ENCODE measurements around the gene KCNJ9. TPM values are rescaled to one million over a fixed set of nuclear protein-coding genes. Genes with fewer than 3 reads are reported as not detected.

KCNJ9 gene
- total and polyA plus RNA-seq, 7 experiments from 2014 or later = 0.06 to 0.08 TPM; not detected in 5

- H3K27me3 Mint-ChIP-seq = peaks cover 0 to 23% (median 4%) of the 10 kb centered on the region in 5 donors
- no peaks in the 10 kb centered on the region for H3K4me1 ChIP-seq (ENCODE audit: control insufficient read depth in 2 of 2, insufficient read depth in 2 of 2, low read length in 2 of 2)
- H3K27ac ChIP-seq (ENCODE audit: low read depth, low read length) = no peak overlapping the region
- no peak overlapping the region for H3K27ac Mint-ChIP-seq
- H3K36me3 ChIP-seq (ENCODE audit: control insufficient read depth in 2 of 3, insufficient read depth in 3 of 3, low read length in 3 of 3) = no peaks in the 10 kb centered on the region
- intact Hi-C loops (cut with micrococcal nuclease) = no loop called here
- H3K4me3 Mint-ChIP-seq = no peak overlapping the region
- no peaks in the 10 kb centered on the region for H3K27me3 ChIP-seq (ENCODE audit: control insufficient read depth in 2 of 2, insufficient read depth in 2 of 2, low read length in 2 of 2)
- H3K4me3 ChIP-seq (ENCODE audit: low read length) = no peak overlapping the region
- H3K9me3 Mint-ChIP-seq = peaks cover 0 to 2% (median 0%) of the 10 kb centered on the region in 11 donors
- H3K36me3 Mint-ChIP-seq = no peaks in the 10 kb centered on the region
- no peaks in the 10 kb centered on the region for H3K4me1 Mint-ChIP-seq
- CTCF ChIA-PET = no interaction called here
- ATAC-seq (no peak), DNase-seq (no peak)
- no peaks in the 10 kb centered on the region for H3K9me3 ChIP-seq (ENCODE audit: control insufficient read depth in 2 of 3, low read length in 3 of 3)
- POLR2A ChIA-PET = no interaction called here
Measured at GRCh38 chr1:160127865-160128523, 46.7 kb downstream of the KCNJ9 start.

GRCh38 chr1:160128636-160129035, 47.3 kb downstream of the KCNJ9 start:
- Mint-ChIP-seq H3K4me1 (no peaks in the 10 kb centered on the region), H3K9me3 (peaks cover 0 to 2% (median 0%) of the 10 kb centered on the region in 11 donors)
- intact Hi-C loops (cut with micrococcal nuclease) = no loop called here

GRCh38 chr1:160129046-160129445, 47.7 kb downstream of the KCNJ9 start:
- intact Hi-C loops (cut with micrococcal nuclease) = no loop called here

More at GRCh38 chr1:160128636-160129035, 47.3 kb downstream of the KCNJ9 start:
- no peak overlapping the region for H3K27ac ChIP-seq (ENCODE audit: low read depth, low read length)
- ChIA-PET POLR2A (no interaction called here), CTCF (no interaction called here)
- H3K36me3 ChIP-seq (ENCODE audit: control insufficient read depth in 2 of 3, insufficient read depth in 3 of 3, low read length in 3 of 3) = no peaks in the 10 kb centered on the region
- ATAC-seq (no peak), DNase-seq (no peak)
- no peak overlapping the region for H3K4me3 ChIP-seq (ENCODE audit: low read length)
- no peaks in the 10 kb centered on the region for H3K36me3 Mint-ChIP-seq
- H3K27me3 Mint-ChIP-seq = peaks cover 0 to 23% (median 4%) of the 10 kb centered on the region in 5 donors
- no peak overlapping the region for H3K4me3 Mint-ChIP-seq
- no peak overlapping the region for H3K27ac Mint-ChIP-seq
- H3K9me3 ChIP-seq (ENCODE audit: control insufficient read depth in 2 of 3, low read length in 3 of 3) = no peaks in the 10 kb centered on the region
- no peaks in the 10 kb centered on the region for H3K27me3 ChIP-seq (ENCODE audit: control insufficient read depth in 2 of 2, insufficient read depth in 2 of 2, low read length in 2 of 2)
- no peaks in the 10 kb centered on the region for H3K4me1 ChIP-seq (ENCODE audit: control insufficient read depth in 2 of 2, insufficient read depth in 2 of 2, low read length in 2 of 2)

GRCh38 chr1:160129558-160129957, 48.2 kb downstream of the KCNJ9 start:
- no peaks in the 10 kb centered on the region for H3K4me1 Mint-ChIP-seq
- Histone ChIP-seq H3K27me3 (ENCODE audit: control insufficient read depth in 2 of 2, insufficient read depth in 2 of 2, low read length in 2 of 2) (no peaks in the 10 kb centered on the region), H3K4me3 (ENCODE audit: low read length) (no peak overlapping the region), H3K27ac (ENCODE audit: low read depth, low read length) (no peak overlapping the region), H3K36me3 (ENCODE audit: control insufficient read depth in 2 of 3, insufficient read depth in 3 of 3, low read length in 3 of 3) (no peaks in the 10 kb centered on the region), H3K9me3 (ENCODE audit: control insufficient read depth in 2 of 3, low read length in 3 of 3) (no peaks in the 10 kb centered on the region), H3K4me1 (ENCODE audit: control insufficient read depth in 2 of 2, insufficient read depth in 2 of 2, low read length in 2 of 2) (no peaks in the 10 kb centered on the region)
- ATAC-seq = no peak
- no peaks in the 10 kb centered on the region for H3K36me3 Mint-ChIP-seq
- no peak overlapping the region for H3K4me3 Mint-ChIP-seq
- no peak for DNase-seq
- CTCF ChIA-PET = no interaction called here
- H3K27ac Mint-ChIP-seq = no peak overlapping the region
- POLR2A ChIA-PET = no interaction called here
- H3K9me3 Mint-ChIP-seq = peaks cover 0 to 2% (median 0%) of the 10 kb centered on the region in 11 donors
- H3K27me3 Mint-ChIP-seq = peaks cover 0 to 23% (median 4%) of the 10 kb centered on the region in 5 donors
- intact Hi-C loops (cut with micrococcal nuclease) = no loop called here

More at GRCh38 chr1:160129046-160129445, 47.7 kb downstream of the KCNJ9 start:
- no peaks in the 10 kb centered on the region for H3K9me3 ChIP-seq (ENCODE audit: control insufficient read depth in 2 of 3, low read length in 3 of 3)
- no peaks in the 10 kb centered on the region for H3K4me1 ChIP-seq (ENCODE audit: control insufficient read depth in 2 of 2, insufficient read depth in 2 of 2, low read length in 2 of 2)
- ChIA-PET POLR2A (no interaction called here), CTCF (no interaction called here)
- Mint-ChIP-seq H3K27me3 (peaks cover 0 to 23% (median 4%) of the 10 kb centered on the region in 5 donors), H3K27ac (no peak overlapping the region), H3K4me1 (no peaks in the 10 kb centered on the region), H3K4me3 (no peak overlapping the region), H3K9me3 (peaks cover 0 to 2% (median 0%) of the 10 kb centered on the region in 11 donors), H3K36me3 (no peaks in the 10 kb centered on the region)
- no peaks in the 10 kb centered on the region for H3K36me3 ChIP-seq (ENCODE audit: control insufficient read depth in 2 of 3, insufficient read depth in 3 of 3, low read length in 3 of 3)
- H3K27me3 ChIP-seq (ENCODE audit: control insufficient read depth in 2 of 2, insufficient read depth in 2 of 2, low read length in 2 of 2) = no peaks in the 10 kb centered on the region
- DNase-seq (no peak), ATAC-seq (no peak)
- H3K27ac ChIP-seq (ENCODE audit: low read depth, low read length) = no peak overlapping the region
- H3K4me3 ChIP-seq (ENCODE audit: low read length) = no peak overlapping the region

- peaks cover 0 to 2% (median 0%) of the 10 kb centered on the region in 11 donors for H3K9me3 Mint-ChIP-seq
- no peak for DNase-seq
Measured at GRCh38 chr1:160129966-160130365, 48.6 kb downstream of the KCNJ9 start.

GRCh38 chr1:160130486-160130885, 49.1 kb downstream of the KCNJ9 start:
- Histone ChIP-seq H3K36me3 (ENCODE audit: control insufficient read depth in 2 of 3, insufficient read depth in 3 of 3, low read length in 3 of 3) (no peaks in the 10 kb centered on the region), H3K9me3 (ENCODE audit: control insufficient read depth in 2 of 3, low read length in 3 of 3) (no peaks in the 10 kb centered on the region), H3K4me3 (ENCODE audit: low read length) (no peak overlapping the region), H3K27ac (ENCODE audit: low read depth, low read length) (no peak overlapping the region), H3K27me3 (ENCODE audit: control insufficient read depth in 2 of 2, insufficient read depth in 2 of 2, low read length in 2 of 2) (no peaks in the 10 kb centered on the region), H3K4me1 (ENCODE audit: control insufficient read depth in 2 of 2, insufficient read depth in 2 of 2, low read length in 2 of 2) (no peaks in the 10 kb centered on the region)
- Mint-ChIP-seq H3K36me3 (no peaks in the 10 kb centered on the region), H3K27me3 (peaks cover 0 to 23% (median 4%) of the 10 kb centered on the region in 5 donors), H3K27ac (no peak overlapping the region), H3K9me3 (peaks cover 0 to 2% (median 0%) of the 10 kb centered on the region in 11 donors), H3K4me3 (no peak overlapping the region), H3K4me1 (peaks cover 0 to 2% (median 0%) of the 10 kb centered on the region in 7 donors)
- intact Hi-C loops (cut with micrococcal nuclease) = no loop called here
- DNase-seq = no peak
- POLR2A ChIA-PET = no interaction called here
- ATAC-seq = no peak
- CTCF ChIA-PET = interaction anchor here (0.7 kb wide), 1 partner anchor 158 kb away, joined by 3 read pairs; no protein-coding TSS in a partner anchor

More at GRCh38 chr1:160129966-160130365, 48.6 kb downstream of the KCNJ9 start:
- Mint-ChIP-seq H3K27me3 (peaks cover 0 to 23% (median 4%) of the 10 kb centered on the region in 5 donors), H3K36me3 (no peaks in the 10 kb centered on the region), H3K4me3 (no peak overlapping the region), H3K4me1 (no peaks in the 10 kb centered on the region), H3K27ac (no peak overlapping the region)
- intact Hi-C loops (cut with micrococcal nuclease) = no loop called here
- Histone ChIP-seq H3K36me3 (ENCODE audit: control insufficient read depth in 2 of 3, insufficient read depth in 3 of 3, low read length in 3 of 3) (no peaks in the 10 kb centered on the region), H3K27ac (ENCODE audit: low read depth, low read length) (no peak overlapping the region), H3K9me3 (ENCODE audit: control insufficient read depth in 2 of 3, low read length in 3 of 3) (no peaks in the 10 kb centered on the region), H3K4me3 (ENCODE audit: low read length) (no peak overlapping the region), H3K27me3 (ENCODE audit: control insufficient read depth in 2 of 2, insufficient read depth in 2 of 2, low read length in 2 of 2) (no peaks in the 10 kb centered on the region), H3K4me1 (ENCODE audit: control insufficient read depth in 2 of 2, insufficient read depth in 2 of 2, low read length in 2 of 2) (no peaks in the 10 kb centered on the region)
- ATAC-seq = no peak
- CTCF ChIA-PET = no interaction called here
- POLR2A ChIA-PET = no interaction called here

- H3K4me1 ChIP-seq (ENCODE audit: control insufficient read depth in 2 of 2, insufficient read depth in 2 of 2, low read length in 2 of 2) = no peaks in the 10 kb centered on the region
- Mint-ChIP-seq H3K4me3 (no peak overlapping the region), H3K36me3 (no peaks in the 10 kb centered on the region), H3K27ac (no peak overlapping the region), H3K4me1 (peaks cover 0 to 2% (median 0%) of the 10 kb centered on the region in 7 donors), H3K27me3 (peaks cover 0 to 23% (median 4%) of the 10 kb centered on the region in 5 donors), H3K9me3 (peaks cover 0 to 2% (median 0%) of the 10 kb centered on the region in 11 donors)
- DNase-seq (no peak), ATAC-seq (no peak)
- no peaks in the 10 kb centered on the region for H3K36me3 ChIP-seq (ENCODE audit: control insufficient read depth in 2 of 3, insufficient read depth in 3 of 3, low read length in 3 of 3)
- POLR2A ChIA-PET = no interaction called here
- H3K27ac ChIP-seq (ENCODE audit: low read depth, low read length) = no peak overlapping the region
- intact Hi-C loops (cut with micrococcal nuclease) = no loop called here
- H3K27me3 ChIP-seq (ENCODE audit: control insufficient read depth in 2 of 2, insufficient read depth in 2 of 2, low read length in 2 of 2) = no peaks in the 10 kb centered on the region
- no peaks in the 10 kb centered on the region for H3K9me3 ChIP-seq (ENCODE audit: control insufficient read depth in 2 of 3, low read length in 3 of 3)
- CTCF ChIA-PET = interaction anchor here (0.7 kb wide), 1 partner anchor 158 kb away, joined by 3 read pairs; no protein-coding TSS in a partner anchor
- no peak overlapping the region for H3K4me3 ChIP-seq (ENCODE audit: low read length)
Measured at GRCh38 chr1:160130939-160131338, 49.6 kb downstream of the KCNJ9 start.

Data from naive thymus-derived CD4-positive, alpha-beta T cell (primary cell).